K562 (cell line): ENCODE measurements around the gene CFHR4. TPM values are rescaled to one million over a fixed set of nuclear protein-coding genes. Genes with fewer than 3 reads are reported as not detected.

Source experiments
- ATAC-seq: fragments of 200-7000 bp; cut with Tn5 transposase; 3 replicates; pipeline ENCODE4 v1.9.1; 2020; ENCODE audit warnings: moderate library complexity
- BruUV-seq: library from RNA; stranded (reverse); fragments of 400-500 nt; replicated peaks from 2 replicates; lab custom pipeline; 2021; lab: Mats Ljungman, UMichigan
- CTCF ChIA-PET: fragments of 300-600 bp; formaldehyde crosslinking; extraction: SDS; loops from one replicate; lab custom pipeline; 2021; ENCODE audit warnings: low intra/inter-chr PET ratio; lab: Yijun Ruan, JAX
- POLR2A ChIA-PET: fragments of 300-600, 350-650 bp; sonication (Branson Sonifier 250); formaldehyde crosslinking; extraction: SDS; loops from one replicate; lab custom pipeline; 2021; ENCODE audit warnings: antibody characterized with exemption, inconsistent platforms; lab: Yijun Ruan, JAX
- DNase-seq, 4 experiments: peaks; one replicate each; pipeline versions ENCODE4 v3.0.0 to v3.0.0-alpha.2; 2011 to 2018; ENCODE audit warnings: low spot score in 3 of 4, mixed read lengths in 3 of 4; ENCODE audit errors: extremely low read depth in 1 of 4
- FAIRE-seq: peaks from 2 replicates; lab custom pipeline; 2011; peaks lifted over from hg19 to GRCh38; lab: Jason Lieb, UNC
- H2AFZ ChIP-seq: 2 replicates; pipeline ENCODE4 v1.6.0; 2011; ENCODE audit warnings: low read depth, low read length, control low read depth, inconsistent platforms
- H3K27ac ChIP-seq: fragments of 200-600 bp; 3 replicates; pipeline ENCODE4 v1.8.0; 2011; ENCODE audit warnings: low read depth, mild to moderate bottlenecking, control low read depth, inconsistent platforms, low read length, moderate library complexity, mixed read lengths; ENCODE audit errors: extremely low read depth
- H3K27me3 ChIP-seq, 2 experiments: fragments of 300-600 bp in 1 of 2; 2 replicates in 1 of 2; 3 replicates in 1 of 2; pipeline versions ENCODE4 v1.6.0 to v1.8.0; 2011; ENCODE audit warnings: inconsistent platforms in 2 of 2, low read length in 2 of 2, mild to moderate bottlenecking in 1 of 2, mixed read lengths in 1 of 2, moderate library complexity in 1 of 2; ENCODE audit not compliant: control insufficient read depth in 2 of 2, insufficient read depth in 2 of 2
- H3K36me3 ChIP-seq: fragments of 300-600 bp; 3 replicates; pipeline ENCODE4 v1.8.0; 2011; ENCODE audit warnings: mild to moderate bottlenecking, low read length, inconsistent platforms; ENCODE audit not compliant: control insufficient read depth, insufficient read depth
- H3K4me1 ChIP-seq, 2 experiments: fragments of 200-600 bp in 1 of 2; replicated peaks in 1 of 2; 2 replicates in 1 of 2; 3 replicates in 1 of 2; pipeline versions ENCODE4 v1.5.1 to v1.8.0; 2011; ENCODE audit warnings: inconsistent platforms in 2 of 2, low read length in 2 of 2, mild to moderate bottlenecking in 1 of 2, mixed read lengths in 1 of 2, moderate library complexity in 1 of 2; ENCODE audit not compliant: control insufficient read depth in 2 of 2, insufficient read depth in 2 of 2
- H3K4me2 ChIP-seq: 2 replicates; pipeline ENCODE4 v1.6.1; 2011; ENCODE audit warnings: low read length, control low read depth, inconsistent platforms, mixed read lengths; ENCODE audit not compliant: insufficient read depth
- H3K4me3 ChIP-seq: fragments of 200-600 bp; sonication (generic), shearing (Covaris generic); 2 replicates; pipeline ENCODE4 v1.5.1; 2016; ENCODE audit warnings: control low read depth, inconsistent platforms
- H3K79me2 ChIP-seq: fragments of 200-600 bp; 3 replicates; pipeline ENCODE4 v1.8.0; 2011; ENCODE audit warnings: low read length, inconsistent platforms; ENCODE audit not compliant: control insufficient read depth, insufficient read depth
- H3K9ac ChIP-seq, 2 experiments: 2 replicates each; pipeline versions ENCODE4 v1.6.0 to v1.6.1; 2011; ENCODE audit warnings: low read depth in 2 of 2, low read length in 2 of 2, control low read depth in 1 of 2, inconsistent platforms in 1 of 2, mild to moderate bottlenecking in 1 of 2, mixed read lengths in 1 of 2; ENCODE audit not compliant: insufficient read depth in 1 of 2
- H3K9me1 ChIP-seq: one replicate; pipeline ENCODE4 v1.6.0; 2011; ENCODE audit warnings: inconsistent platforms, mild to moderate bottlenecking, low read length, moderate library complexity; ENCODE audit not compliant: control insufficient read depth, insufficient read depth
- H3K9me3 ChIP-seq: replicated peaks from 2 replicates; pipeline ENCODE4 v1.5.1; 2011; ENCODE audit warnings: low read depth, low read length, inconsistent platforms; ENCODE audit not compliant: control insufficient read depth, insufficient read depth
- H4K20me1 ChIP-seq: replicated peaks from 2 replicates; pipeline ENCODE4 v1.6.1; 2011; ENCODE audit warnings: low read length, inconsistent platforms, mixed read lengths; ENCODE audit not compliant: control insufficient read depth, insufficient read depth
- RBM34 ChIP-seq: fragments of 200-400 bp; formaldehyde crosslinking; IDR thresholded peaks from 2 replicates; pipeline ENCODE4 v1.6.1; 2018; ENCODE audit warnings: low read length, borderline replicate concordance; ENCODE audit not compliant: insufficient read depth
- SAFB ChIP-seq: fragments of 200-400 bp; formaldehyde crosslinking; IDR thresholded peaks from 2 replicates; pipeline ENCODE4 v1.6.1; 2017; ENCODE audit warnings: low read depth, low read length, borderline replicate concordance
- ZFX ChIP-seq: sonication (generic); formaldehyde crosslinking; IDR thresholded peaks from 2 replicates; pipeline ENCODE4 v1.8.0; 2022; ENCODE audit warnings: mild to moderate bottlenecking, missing genetic modification reagents, moderate library complexity
- ZNF79 ChIP-seq: fragments of 250-450 bp; sonication (Bioruptor Pico); IDR thresholded peaks from 2 replicates; pipeline ENCODE4 v1.4.0; 2020; ENCODE audit warnings: low read depth, mild to moderate bottlenecking, moderate library complexity
- WGBS: fragments of 100-300 bp; shearing (Covaris generic); methylation state at CpG from one replicate; pipeline ENCODE4 v1.1.6; 2016; ENCODE audit warnings: low coverage, mixed read lengths; ENCODE audit not compliant: insufficient coverage; ENCODE audit errors: missing lambda C conversion rate; 5-methylcytosine and 5-hydroxymethylcytosine counted together
- in situ Hi-C: fragments of 300-500 bp; cut with MboI; formaldehyde crosslinking; loops from 4 replicates; pipeline ENCODE4 v1.15.0; 2018; ENCODE audit warnings: inconsistent platforms, mixed read lengths
- intact Hi-C: fragments of 100-400 bp; cut with micrococcal nuclease; formaldehyde crosslinking; loops from 2 replicates; pipeline ENCODE4 v1.14.2; 2022
- polyA plus RNA-seq, 8 experiments: library from polyadenylated mRNA; depleted of rRNA in 4 of 8; stranded (reverse) in 5 of 8; unstranded in 3 of 8; fragments of >200 nt; fragmentation: Nextera tagmentation in 2 of 8; fragmentation: Illumina TruSeq in 1 of 8; extraction: Ambion mirVana in 2 of 8; extraction: Trizol in 1 of 8; gene quantifications; 2 replicates each; pipeline versions ENCODE4 v1.2.1 to v1.2.3, GENCODE V29; 2011 to 2014; ENCODE audit warnings: inconsistent platforms in 1 of 8, missing spikeins in 1 of 8
- total RNA-seq, 7 experiments: library from RNA; depleted of rRNA in 6 of 7; stranded (reverse); fragments of >200 nt in 6 of 7; fragmentation: Illumina TruSeq in 2 of 7; extraction: Trizol in 2 of 7; gene quantifications; 2 replicates each; pipeline versions ENCODE4 v1.2.1 to v1.2.3, GENCODE V29; 2011 to 2021; ENCODE audit warnings: low replicate concordance in 1 of 7
- TF ChIP-seq, protein P1 (sequence below): IDR thresholded peaks from 3 replicates; pipeline ENCODE4 v1.6.1; 2011; ENCODE audit warnings: borderline replicate concordance, mild to moderate bottlenecking, moderate library complexity; ENCODE audit not compliant: insufficient read length; ENCODE audit errors: extremely low read depth
- TF ChIP-seq, protein P2 (sequence below), 3 experiments: fragments of 200-800 bp in 1 of 3; sonication (Bioruptor generic) in 1 of 3; sonication (generic) in 1 of 3; formaldehyde crosslinking in 1 of 3; IDR thresholded peaks; 2 replicates each; pipeline versions ENCODE4 v1.6.1 to v1.8.0; 2016 to 2022; ENCODE audit warnings: mild to moderate bottlenecking in 2 of 3, missing compliant biosample characterization in 2 of 3, missing genetic modification characterization in 2 of 3, missing genetic modification reagents in 1 of 3

CFHR4 gene
- total and polyA plus RNA-seq, 9 of the 15 experiments (the other 6 are each of a cell fraction or from before 2014, with no cell fraction given), result 0.04 to 0.13 TPM; not detected in 7

DNA sequence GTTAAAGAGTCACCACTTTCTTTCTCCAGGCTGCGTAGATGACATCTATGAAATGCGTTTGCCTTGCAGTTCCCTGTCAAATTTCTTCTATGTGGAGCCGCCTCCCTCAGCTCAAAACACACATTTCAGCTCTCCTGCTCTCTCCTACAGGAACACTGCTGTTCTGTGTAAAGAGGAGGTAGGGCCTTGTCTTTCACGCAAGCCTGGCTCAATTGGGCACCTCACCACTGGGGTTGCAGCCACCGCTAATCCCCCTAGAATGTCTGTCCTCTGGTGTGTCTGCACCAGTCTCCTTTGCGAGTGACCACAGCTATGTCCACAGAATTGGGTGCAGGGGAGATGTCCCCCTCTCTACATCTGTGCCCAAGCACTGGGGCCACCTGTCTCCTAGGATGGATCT, 31.8 kb upstream of the CFHR4 start:
- Histone ChIP-seq H3K4me2 (no peak overlapping the region; the same call in 1 of the 2 replicates), H3K27me3 (no peaks in the 10 kb centered on the region), H3K79me2 (no peaks in the 10 kb centered on the region), H4K20me1 (no peaks in the 10 kb centered on the region), H3K4me3 (no peak overlapping the region), H2AFZ (peak overlapping the region; percentile 72), H3K4me1 (no peaks in the 10 kb centered on the region), H3K9ac (no peak overlapping the region)
- ATAC-seq, result peak; percentile 61
- BruUV-seq, result no TSS peak
- in situ Hi-C loops, result no loop called here
- ChIA-PET CTCF (no interaction called here), POLR2A (no interaction called here)
- DNase-seq, result no peak
- FAIRE-seq, result no peak
- WGBS, result 8% methylated on average over 6 of the region's 6 CpGs
- intact Hi-C loops, result loop anchor here (5.0 kb wide), 1 partner anchor 114 kb away; no protein-coding TSS in a partner anchor
- TF ChIP-seq RBM34, result no peak
- TF ChIP-seq, protein P1, sequence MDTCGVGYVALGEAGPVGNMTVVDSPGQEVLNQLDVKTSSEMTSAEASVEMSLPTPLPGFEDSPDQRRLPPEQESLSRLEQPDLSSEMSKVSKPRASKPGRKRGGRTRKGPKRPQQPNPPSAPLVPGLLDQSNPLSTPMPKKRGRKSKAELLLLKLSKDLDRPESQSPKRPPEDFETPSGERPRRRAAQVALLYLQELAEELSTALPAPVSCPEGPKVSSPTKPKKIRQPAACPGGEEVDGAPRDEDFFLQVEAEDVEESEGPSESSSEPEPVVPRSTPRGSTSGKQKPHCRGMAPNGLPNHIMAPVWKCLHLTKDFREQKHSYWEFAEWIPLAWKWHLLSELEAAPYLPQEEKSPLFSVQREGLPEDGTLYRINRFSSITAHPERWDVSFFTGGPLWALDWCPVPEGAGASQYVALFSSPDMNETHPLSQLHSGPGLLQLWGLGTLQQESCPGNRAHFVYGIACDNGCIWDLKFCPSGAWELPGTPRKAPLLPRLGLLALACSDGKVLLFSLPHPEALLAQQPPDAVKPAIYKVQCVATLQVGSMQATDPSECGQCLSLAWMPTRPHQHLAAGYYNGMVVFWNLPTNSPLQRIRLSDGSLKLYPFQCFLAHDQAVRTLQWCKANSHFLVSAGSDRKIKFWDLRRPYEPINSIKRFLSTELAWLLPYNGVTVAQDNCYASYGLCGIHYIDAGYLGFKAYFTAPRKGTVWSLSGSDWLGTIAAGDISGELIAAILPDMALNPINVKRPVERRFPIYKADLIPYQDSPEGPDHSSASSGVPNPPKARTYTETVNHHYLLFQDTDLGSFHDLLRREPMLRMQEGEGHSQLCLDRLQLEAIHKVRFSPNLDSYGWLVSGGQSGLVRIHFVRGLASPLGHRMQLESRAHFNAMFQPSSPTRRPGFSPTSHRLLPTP, result no peak
- TF ChIP-seq, protein P2, sequence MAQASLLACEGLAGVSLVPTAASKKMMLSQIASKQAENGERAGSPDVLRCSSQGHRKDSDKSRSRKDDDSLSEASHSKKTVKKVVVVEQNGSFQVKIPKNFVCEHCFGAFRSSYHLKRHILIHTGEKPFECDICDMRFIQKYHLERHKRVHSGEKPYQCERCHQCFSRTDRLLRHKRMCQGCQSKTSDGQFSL (CRISPR knock-in tag; IDR thresholded peaks at IDR 0.05), result no peak
- TF ChIP-seq, protein P2 (tag; IDR thresholded peaks at IDR 0.05), result no peak
- no peak for TF ChIP-seq ZNF79 (CRISPR knock-in tag)
- TF ChIP-seq ZFX (CRISPR knock-in tag), result 0 out of 2 replicates have a peak, but pooled peaks have one; percentile 22
- no peak for TF ChIP-seq SAFB
- TF ChIP-seq, all 486 proteins: peak for 1
- H3K36me3 ChIP-seq, result no peaks in the 10 kb centered on the region
- no peak overlapping the region for H3K27ac ChIP-seq
- H3K9me1 ChIP-seq, result no peaks in the 10 kb centered on the region
- H3K9me3 ChIP-seq, result no peaks in the 10 kb centered on the region
